ENCODE data around the gene ISCA2.

GRCh38 chr14:74465335-74465734 lies 28.2 kb upstream of the ISCA2 start:
- TF ChIP-seq CTCF (conservative IDR thresholded peaks at IDR 0.05; ENCODE audit: low read length), result no peak; the same call in 1 of the 2 replicates
- no peak for TF ChIP-seq EZH2phosphoT487 (IDR thresholded peaks at IDR 0.05; ENCODE audit: borderline replicate concordance)

Data from Loucy (cell line).